ENCODE results near the gene KIAA1671. TPM values are rescaled to one million over a fixed set of nuclear protein-coding genes. Genes with fewer than 3 reads are reported as not detected.
A peak's percentile ranks its signal among the peaks of the same experiment; 100 is the strongest.

The KIAA1671 gene
- total and polyA plus RNA-seq, 2 of the 13 experiments (the other 11 are each of a cell fraction or from before 2014, with no cell fraction given), result 13.5 to 13.6 TPM

DNA sequence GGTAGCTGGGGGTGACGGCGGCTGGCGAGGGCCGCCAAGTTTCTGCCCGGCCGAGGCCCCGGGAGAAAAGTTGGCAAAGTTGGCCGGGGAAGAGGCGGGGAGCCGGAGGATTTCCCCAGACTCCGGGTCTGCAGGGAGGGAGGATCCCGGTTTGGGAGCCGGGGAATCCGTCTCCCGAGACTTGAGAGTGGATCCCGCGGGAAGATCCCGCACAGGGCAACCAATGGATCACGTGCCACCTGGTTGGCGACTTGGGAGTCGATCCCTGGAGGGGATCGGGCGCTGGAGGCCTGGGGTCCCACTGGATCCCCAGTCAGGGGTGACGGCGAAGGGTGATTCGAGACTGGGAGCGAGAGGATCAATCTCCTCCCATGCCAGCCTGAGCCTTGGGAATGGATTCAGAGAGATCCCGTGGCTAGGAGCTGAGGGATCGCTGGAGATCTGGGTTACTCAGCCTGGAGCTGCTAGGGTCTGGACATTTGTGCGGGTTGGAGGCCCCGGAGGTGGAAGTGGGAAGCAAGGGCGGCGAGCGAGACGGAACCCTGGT is 394 bp downstream of the KIAA1671 start:
- peak; percentile 60 for ATAC-seq
- in situ Hi-C loops (cut with HindIII; ENCODE audit: extremely low pct_ligation_motif_present, low pct_unique_long_range_greater_than_20kb), result loop anchor here (5.0 kb wide), 1 partner anchor 74 kb away; no protein-coding TSS in a partner anchor
- no peaks in the 10 kb centered on the region for H3K36me3 ChIP-seq (replicated peaks in 1 of 2; ENCODE audit: control insufficient read depth in 1 of 2, insufficient read depth in 2 of 2, low read length in 2 of 2)
- 0% methylated on average over 14 of the region's 35 CpGs for WGBS (ENCODE audit: low lambda C conversion rate)
- H3K9me3 ChIP-seq (ENCODE audit: low read length), result no peaks in the 10 kb centered on the region
- no peaks in the 10 kb centered on the region for H3K27me3 ChIP-seq (ENCODE audit: control insufficient read depth in 1 of 2, insufficient read depth in 2 of 2, low read length in 2 of 2)
- H3K9ac ChIP-seq (ENCODE audit: insufficient read depth, low read depth, low read length), result peak overlapping the region; percentile 89
- H3K79me2 ChIP-seq (ENCODE audit: insufficient read depth, low read length), result peaks cover 38% of the 10 kb centered on the region
- peak; percentile 72 for DNase-seq (ENCODE audit: low spot score)
- peak overlapping the region; percentile 70 to 85 (median 85) for H3K4me3 ChIP-seq (replicated peaks in 1 of 3; ENCODE audit: insufficient read depth in 1 of 3, low read depth in 2 of 3, low read length in 3 of 3)
- ChIA-PET POLR2A (interaction anchor here (1.0 to 1.1 kb wide), 2 partner anchors 9 to 13 kb away, joined by 4 to 5 read pairs; no protein-coding TSS in a partner anchor), CTCF (ENCODE audit: low intra/inter-chr PET ratio, low total read pairs) (interaction anchor here (1.8 to 2.4 kb wide), 2 partner anchors 95 to 104 kb away, joined by 6 to 20 read pairs; no protein-coding TSS in a partner anchor)
- BruUV-seq (replicated peaks), result no TSS peak
- no peak overlapping the region for H2AFZ ChIP-seq (ENCODE audit: low read length)
- peaks cover 41% of the 10 kb centered on the region for H3K4me1 ChIP-seq (ENCODE audit: insufficient read depth, low read length)
- H3K4me2 ChIP-seq (ENCODE audit: low read depth, low read length), result peak overlapping the region; percentile 84
- H3K27ac ChIP-seq (ENCODE audit: extremely low read length, insufficient read depth, low read length), result peak overlapping the region; percentile 90
- intact Hi-C loops (cut with micrococcal nuclease; ENCODE audit: unreplicated experiment), result loop anchor here (1.0 to 5.0 kb wide), 3 partner anchors 74 to 99 kb away; no protein-coding TSS in a partner anchor
- no peak for FAIRE-seq
- H4K20me1 ChIP-seq (ENCODE audit: insufficient read depth, low read length), result no peaks in the 10 kb centered on the region
- TF ChIP-seq YEATS4 (CRISPR knock-in tag; IDR thresholded peaks at IDR 0.05; ENCODE audit: borderline replicate concordance), result peak; percentile 55; the same call in 1 of the 2 replicates
- TF ChIP-seq ZNF326 (CRISPR knock-in tag; IDR thresholded peaks at IDR 0.05; ENCODE audit: borderline replicate concordance), result no peak
- TF ChIP-seq ZNF761 (CRISPR knock-in tag; conservative IDR thresholded peaks at IDR 0.05), result peak; percentile 55; the same call in 1 of the 2 replicates
- TF ChIP-seq, protein P1, sequence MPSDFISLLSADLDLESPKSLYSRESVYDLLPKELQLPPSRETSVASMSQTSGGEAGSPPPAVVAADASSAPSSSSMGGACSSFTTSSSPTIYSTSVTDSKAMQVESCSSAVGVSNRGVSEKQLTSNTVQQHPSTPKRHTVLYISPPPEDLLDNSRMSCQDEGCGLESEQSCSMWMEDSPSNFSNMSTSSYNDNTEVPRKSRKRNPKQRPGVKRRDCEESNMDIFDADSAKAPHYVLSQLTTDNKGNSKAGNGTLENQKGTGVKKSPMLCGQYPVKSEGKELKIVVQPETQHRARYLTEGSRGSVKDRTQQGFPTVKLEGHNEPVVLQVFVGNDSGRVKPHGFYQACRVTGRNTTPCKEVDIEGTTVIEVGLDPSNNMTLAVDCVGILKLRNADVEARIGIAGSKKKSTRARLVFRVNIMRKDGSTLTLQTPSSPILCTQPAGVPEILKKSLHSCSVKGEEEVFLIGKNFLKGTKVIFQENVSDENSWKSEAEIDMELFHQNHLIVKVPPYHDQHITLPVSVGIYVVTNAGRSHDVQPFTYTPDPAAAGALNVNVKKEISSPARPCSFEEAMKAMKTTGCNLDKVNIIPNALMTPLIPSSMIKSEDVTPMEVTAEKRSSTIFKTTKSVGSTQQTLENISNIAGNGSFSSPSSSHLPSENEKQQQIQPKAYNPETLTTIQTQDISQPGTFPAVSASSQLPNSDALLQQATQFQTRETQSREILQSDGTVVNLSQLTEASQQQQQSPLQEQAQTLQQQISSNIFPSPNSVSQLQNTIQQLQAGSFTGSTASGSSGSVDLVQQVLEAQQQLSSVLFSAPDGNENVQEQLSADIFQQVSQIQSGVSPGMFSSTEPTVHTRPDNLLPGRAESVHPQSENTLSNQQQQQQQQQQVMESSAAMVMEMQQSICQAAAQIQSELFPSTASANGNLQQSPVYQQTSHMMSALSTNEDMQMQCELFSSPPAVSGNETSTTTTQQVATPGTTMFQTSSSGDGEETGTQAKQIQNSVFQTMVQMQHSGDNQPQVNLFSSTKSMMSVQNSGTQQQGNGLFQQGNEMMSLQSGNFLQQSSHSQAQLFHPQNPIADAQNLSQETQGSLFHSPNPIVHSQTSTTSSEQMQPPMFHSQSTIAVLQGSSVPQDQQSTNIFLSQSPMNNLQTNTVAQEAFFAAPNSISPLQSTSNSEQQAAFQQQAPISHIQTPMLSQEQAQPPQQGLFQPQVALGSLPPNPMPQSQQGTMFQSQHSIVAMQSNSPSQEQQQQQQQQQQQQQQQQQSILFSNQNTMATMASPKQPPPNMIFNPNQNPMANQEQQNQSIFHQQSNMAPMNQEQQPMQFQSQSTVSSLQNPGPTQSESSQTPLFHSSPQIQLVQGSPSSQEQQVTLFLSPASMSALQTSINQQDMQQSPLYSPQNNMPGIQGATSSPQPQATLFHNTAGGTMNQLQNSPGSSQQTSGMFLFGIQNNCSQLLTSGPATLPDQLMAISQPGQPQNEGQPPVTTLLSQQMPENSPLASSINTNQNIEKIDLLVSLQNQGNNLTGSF (CRISPR knock-in tag; IDR thresholded peaks at IDR 0.05), result peak; percentile 16; the same call in 1 of the 2 replicates
- no peak for TF ChIP-seq ZNF253 (CRISPR knock-in tag; IDR thresholded peaks at IDR 0.05; ENCODE audit: borderline replicate concordance)
- TF ChIP-seq FOXA1 (IDR thresholded peaks at IDR 0.05), result no peak
- TF ChIP-seq FOXA1 (CRISPR knock-in tag; IDR thresholded peaks at IDR 0.05), result no peak
- TF ChIP-seq, protein P2, sequence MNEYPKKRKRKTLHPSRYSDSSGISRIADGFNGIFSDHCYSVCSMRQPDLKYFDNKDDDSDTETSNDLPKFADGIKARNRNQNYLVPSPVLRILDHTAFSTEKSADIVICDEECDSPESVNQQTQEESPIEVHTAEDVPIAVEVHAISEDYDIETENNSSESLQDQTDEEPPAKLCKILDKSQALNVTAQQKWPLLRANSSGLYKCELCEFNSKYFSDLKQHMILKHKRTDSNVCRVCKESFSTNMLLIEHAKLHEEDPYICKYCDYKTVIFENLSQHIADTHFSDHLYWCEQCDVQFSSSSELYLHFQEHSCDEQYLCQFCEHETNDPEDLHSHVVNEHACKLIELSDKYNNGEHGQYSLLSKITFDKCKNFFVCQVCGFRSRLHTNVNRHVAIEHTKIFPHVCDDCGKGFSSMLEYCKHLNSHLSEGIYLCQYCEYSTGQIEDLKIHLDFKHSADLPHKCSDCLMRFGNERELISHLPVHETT (CRISPR knock-in tag; conservative IDR thresholded peaks at IDR 0.05), result 0 out of 2 replicates have a peak, but pooled peaks have one; percentile 12
- no peak for TF ChIP-seq ZNF292 (CRISPR knock-in tag; IDR thresholded peaks at IDR 0.05; ENCODE audit: borderline replicate concordance, low read depth)
- TF ChIP-seq ZNF225 (CRISPR knock-in tag; IDR thresholded peaks at IDR 0.05), result no peak; the same call in 1 of the 2 replicates
- peak; percentile 71; the same call in 1 of the 2 replicates for TF ChIP-seq ARID2 (CRISPR knock-in tag; IDR thresholded peaks at IDR 0.05; ENCODE audit: borderline replicate concordance)
- TF ChIP-seq ZNF788 (CRISPR knock-in tag; IDR thresholded peaks at IDR 0.05; ENCODE audit: borderline replicate concordance), result 0 out of 2 replicates have a peak, but pooled peaks have one; percentile 6
- TF ChIP-seq ZNF737 (CRISPR knock-in tag; IDR thresholded peaks at IDR 0.05; ENCODE audit: borderline replicate concordance), result no peak
- TF ChIP-seq, protein P3, sequence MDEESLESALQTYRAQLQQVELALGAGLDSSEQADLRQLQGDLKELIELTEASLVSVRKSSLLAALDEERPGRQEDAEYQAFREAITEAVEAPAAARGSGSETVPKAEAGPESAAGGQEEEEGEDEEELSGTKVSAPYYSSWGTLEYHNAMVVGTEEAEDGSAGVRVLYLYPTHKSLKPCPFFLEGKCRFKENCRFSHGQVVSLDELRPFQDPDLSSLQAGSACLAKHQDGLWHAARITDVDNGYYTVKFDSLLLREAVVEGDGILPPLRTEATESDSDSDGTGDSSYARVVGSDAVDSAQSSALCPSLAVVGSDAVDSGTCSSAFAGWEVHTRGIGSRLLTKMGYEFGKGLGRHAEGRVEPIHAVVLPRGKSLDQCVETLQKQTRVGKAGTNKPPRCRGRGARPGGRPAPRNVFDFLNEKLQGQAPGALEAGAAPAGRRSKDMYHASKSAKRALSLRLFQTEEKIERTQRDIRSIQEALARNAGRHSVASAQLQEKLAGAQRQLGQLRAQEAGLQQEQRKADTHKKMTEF (CRISPR knock-in tag; IDR thresholded peaks at IDR 0.05), result no peak
- no peak for TF ChIP-seq MAFK (conservative IDR thresholded peaks at IDR 0.05 in 1 of 2, IDR thresholded peaks at IDR 0.05 in 1 of 2; ENCODE audit: low read length in 2 of 2)
